Kidney epithelial cell (primary cell): ENCODE results near the gene PLPP7. TPM values are rescaled to one million over a fixed set of nuclear protein-coding genes. Genes with fewer than 3 reads are reported as not detected.

Experiments
- DNase-seq: peaks from one replicate; pipeline ENCODE4 v3.0.0-alpha.2; 2010; ENCODE audit warnings: low read depth
- H3K27me3 ChIP-seq: 2 replicates; pipeline ENCODE4 v1.6.0; 2011; ENCODE audit warnings: low read length; ENCODE audit not compliant: control insufficient read depth, insufficient read depth
- H3K36me3 ChIP-seq: 2 replicates; pipeline ENCODE4 v1.5.1; 2011; ENCODE audit warnings: low read length; ENCODE audit not compliant: control insufficient read depth, insufficient read depth
- H3K4me3 ChIP-seq: 2 replicates; pipeline ENCODE4 v1.5.1; 2011; ENCODE audit warnings: low read depth, mild to moderate bottlenecking, control low read depth, low read length
- total RNA-seq: library from RNA; depleted of rRNA; stranded (reverse); fragments of >200 nt; gene quantifications from 2 replicates; pipeline ENCODE4 v1.2.3, GENCODE V29; 2015
- TF ChIP-seq, protein P1 (sequence below): IDR thresholded peaks from 2 replicates; pipeline ENCODE4 v1.5.1; 2011; ENCODE audit warnings: mild to moderate bottlenecking, moderate library complexity, low read length, control low read depth, inconsistent platforms; ENCODE audit not compliant: insufficient read depth, poor library complexity, severe bottlenecking

Gene PLPP7
- total RNA-seq, 1 donor from 2014 or later, result 4.6 TPM

DNA sequence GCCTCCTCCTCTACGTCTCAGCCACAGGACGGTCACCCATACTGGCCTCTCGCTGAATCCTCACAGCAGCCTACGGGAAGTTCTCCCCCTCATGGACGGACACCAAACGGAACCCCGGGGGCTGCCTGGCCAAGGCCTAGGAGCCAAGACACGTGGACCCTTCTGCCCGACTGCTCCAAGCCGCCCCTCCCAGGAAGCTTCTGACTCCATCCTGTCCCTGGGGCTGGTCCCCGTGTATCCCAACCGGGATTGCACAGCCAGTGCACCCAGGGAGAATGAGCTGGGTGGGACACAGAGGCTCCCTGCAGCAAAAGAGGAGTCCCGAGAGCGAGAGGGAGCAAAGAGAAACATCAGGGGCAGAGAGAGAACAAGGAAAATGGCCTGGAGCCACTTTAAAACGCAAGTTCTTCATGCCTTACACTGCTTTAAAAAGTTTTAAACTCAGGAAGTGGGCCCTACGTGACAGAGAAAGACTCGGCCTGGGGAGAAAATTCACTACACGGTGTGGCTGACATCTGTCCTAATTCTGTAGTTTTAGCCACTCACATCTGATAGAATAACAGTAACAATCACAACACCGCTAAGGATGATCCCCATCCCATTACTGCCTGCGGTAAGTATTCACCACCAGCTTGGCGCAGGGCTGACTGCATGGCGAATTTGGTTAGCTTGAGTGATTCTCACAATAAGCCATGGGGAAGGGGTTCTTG is 16.2 kb upstream of the PLPP7 start:
- no peak overlapping the region for H3K4me3 ChIP-seq

DNA sequence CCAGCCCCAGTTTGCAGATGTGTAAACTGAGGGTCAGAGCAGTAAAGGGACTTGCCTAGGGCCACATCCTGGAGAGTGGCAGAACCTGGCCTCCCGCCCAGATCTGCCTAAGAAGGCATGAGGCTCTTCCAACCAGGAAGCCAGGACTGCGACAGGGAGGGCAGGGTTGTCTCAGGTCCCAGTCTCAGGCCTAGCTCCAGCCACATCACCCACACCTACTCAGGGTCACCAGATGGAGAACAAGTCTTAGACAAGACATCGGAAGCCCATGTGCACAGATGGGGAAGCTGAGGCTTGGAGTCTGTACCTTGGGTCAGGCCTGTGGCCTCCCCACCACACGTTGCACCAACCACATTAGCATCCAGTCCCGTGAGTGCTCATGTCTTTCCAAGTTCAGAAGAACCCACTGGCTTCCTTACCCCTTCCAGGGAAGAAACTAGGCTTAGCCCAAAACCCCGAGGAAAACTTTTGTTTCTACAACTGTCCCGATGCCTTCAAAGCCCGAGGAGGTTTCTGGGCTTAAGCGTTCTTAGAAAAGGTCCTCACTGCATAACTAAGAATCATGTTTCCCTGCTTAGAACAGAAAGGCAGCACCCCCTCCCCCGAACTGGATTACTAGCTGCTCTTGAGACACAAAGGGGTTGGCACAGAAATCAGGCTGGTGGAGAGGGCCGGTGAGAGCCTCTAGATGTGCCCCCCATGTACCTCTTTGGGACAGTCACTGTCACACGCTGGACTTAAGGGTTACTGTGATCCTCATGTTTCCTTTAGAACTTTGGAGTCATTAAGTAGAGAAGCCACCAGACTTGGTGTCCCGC is 15.5 kb upstream of the PLPP7 start:
- H3K27me3 ChIP-seq, result peaks cover 24% of the 10 kb centered on the region
- no peaks in the 10 kb centered on the region for H3K36me3 ChIP-seq
- H3K4me3 ChIP-seq, result no peak overlapping the region
- no peak for DNase-seq
- TF ChIP-seq, protein P1, sequence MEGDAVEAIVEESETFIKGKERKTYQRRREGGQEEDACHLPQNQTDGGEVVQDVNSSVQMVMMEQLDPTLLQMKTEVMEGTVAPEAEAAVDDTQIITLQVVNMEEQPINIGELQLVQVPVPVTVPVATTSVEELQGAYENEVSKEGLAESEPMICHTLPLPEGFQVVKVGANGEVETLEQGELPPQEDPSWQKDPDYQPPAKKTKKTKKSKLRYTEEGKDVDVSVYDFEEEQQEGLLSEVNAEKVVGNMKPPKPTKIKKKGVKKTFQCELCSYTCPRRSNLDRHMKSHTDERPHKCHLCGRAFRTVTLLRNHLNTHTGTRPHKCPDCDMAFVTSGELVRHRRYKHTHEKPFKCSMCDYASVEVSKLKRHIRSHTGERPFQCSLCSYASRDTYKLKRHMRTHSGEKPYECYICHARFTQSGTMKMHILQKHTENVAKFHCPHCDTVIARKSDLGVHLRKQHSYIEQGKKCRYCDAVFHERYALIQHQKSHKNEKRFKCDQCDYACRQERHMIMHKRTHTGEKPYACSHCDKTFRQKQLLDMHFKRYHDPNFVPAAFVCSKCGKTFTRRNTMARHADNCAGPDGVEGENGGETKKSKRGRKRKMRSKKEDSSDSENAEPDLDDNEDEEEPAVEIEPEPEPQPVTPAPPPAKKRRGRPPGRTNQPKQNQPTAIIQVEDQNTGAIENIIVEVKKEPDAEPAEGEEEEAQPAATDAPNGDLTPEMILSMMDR, result no peak

More for the DNA sequence above, 16.2 kb upstream of the PLPP7 start:
- no peak for DNase-seq
- TF ChIP-seq, protein P1, result no peak
- Histone ChIP-seq H3K27me3 (peaks cover 22% of the 10 kb centered on the region), H3K36me3 (no peaks in the 10 kb centered on the region)

DNA sequence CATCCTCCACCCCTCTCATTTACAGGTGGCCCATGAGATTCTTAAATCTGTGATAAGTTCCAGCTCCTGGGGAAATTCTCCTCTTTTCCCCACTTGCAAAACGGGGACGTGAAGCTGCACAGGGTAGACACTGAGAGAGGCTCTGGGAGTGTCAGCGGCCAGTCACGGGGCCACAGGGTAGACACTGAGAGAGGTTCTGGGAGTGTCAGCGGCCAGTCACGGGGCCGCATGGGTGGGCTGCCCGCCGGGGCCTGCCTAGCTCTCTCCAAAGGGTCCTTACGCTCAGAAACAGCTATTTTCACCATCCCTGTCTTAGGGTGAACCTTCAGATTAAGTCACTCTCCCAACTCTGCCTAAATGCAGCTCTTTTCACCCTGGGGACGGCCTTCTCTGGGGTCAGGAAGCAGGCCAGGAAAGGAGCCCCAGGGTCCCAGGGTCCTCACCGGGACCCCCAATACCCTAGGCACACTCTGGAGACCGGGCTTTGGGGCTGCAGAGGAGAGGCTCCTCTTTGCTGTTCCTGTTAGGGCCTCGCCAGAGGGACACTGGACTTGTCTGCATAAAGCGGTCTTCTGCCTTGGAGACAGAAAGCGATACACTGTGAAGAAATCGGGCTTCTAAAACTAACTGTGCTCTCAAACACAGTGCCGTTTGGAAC is 14.7 kb upstream of the PLPP7 start:
- no peak for DNase-seq
- Histone ChIP-seq H3K27me3 (peaks cover 28% of the 10 kb centered on the region), H3K36me3 (no peaks in the 10 kb centered on the region), H3K4me3 (no peak overlapping the region)
- TF ChIP-seq, protein P1, result no peak

DNA sequence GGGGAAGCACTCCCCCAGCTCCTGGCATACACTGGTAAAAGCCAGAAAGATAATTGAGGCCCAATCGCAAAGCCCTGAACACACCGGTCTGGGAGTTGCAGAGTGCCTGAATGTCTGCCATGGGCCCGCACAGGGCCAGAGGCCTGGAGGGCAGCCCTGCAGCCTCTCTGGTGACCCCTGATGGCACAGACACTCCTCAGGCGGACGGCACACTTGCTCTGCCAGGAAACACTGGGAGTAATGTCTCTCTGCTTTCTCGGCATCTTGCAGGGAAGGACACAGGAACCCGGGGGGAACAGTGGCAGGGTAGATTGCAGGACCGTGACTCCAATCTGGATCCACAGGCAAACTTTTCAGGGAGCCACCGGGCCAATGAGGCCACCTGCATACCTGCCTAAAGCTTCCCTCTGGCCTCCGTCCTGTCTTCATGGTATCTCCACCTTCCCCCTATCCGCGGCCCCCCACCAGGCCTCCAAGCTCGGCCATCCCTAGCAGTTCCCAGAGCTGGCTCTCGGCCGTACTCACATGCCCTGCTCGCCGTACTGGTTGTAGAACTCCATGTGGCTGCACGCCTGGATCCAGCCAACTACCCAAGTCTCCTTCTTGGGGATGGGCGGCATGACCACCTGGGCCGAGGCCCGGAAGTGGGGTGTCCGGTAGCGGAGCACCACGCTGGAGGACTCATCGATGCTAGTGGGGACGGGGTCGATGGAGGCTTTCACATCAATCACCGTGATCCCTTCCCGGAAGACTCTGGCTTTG is 14.0 kb upstream of the PLPP7 start:
- no peak overlapping the region for H3K4me3 ChIP-seq
- H3K27me3 ChIP-seq, result peaks cover 33% of the 10 kb centered on the region
- DNase-seq, result no peak
- no peaks in the 10 kb centered on the region for H3K36me3 ChIP-seq
- TF ChIP-seq, protein P1, result no peak

DNA sequence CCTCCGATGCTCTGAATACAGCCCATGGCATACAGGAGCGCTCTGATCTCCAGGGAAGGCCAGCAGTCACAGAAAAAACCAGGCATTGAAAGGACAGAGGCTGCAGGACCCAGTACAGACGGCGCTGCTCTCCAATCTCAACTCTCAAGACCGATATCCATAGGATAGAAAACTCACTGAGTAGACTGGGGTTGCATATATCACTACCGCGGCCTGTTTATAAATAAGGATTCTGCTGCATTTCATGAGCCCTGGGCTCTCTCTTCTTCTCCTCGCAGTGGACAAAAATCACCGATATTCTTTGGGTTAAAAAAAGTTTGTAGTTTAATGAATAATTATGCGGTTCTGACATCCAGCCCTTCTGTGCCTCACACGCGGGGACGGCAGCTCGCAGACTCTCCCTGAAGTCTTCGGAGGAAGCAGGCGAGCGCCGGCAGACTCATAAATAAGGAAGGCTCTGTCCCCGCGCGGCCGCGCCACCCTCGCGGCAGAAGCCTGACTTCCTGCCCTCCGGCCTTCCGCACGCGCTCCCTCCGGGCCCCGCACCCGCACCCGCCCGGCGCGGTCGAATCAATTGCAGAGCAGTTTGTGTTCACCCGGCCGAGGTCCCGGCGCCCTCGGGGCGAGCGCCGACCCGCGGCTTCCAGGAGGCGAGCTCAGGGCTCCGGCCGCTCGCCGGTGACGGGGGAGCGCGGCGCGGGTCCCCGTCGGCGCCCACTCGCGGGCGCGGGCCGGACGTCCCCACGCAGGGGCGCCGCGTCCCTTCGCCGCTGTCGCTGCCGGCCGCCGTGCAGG is 13.2 kb upstream of the PLPP7 start, which contains the start of gene FAM78A:
FAM78A (minus strand) TSS at position 417 of the 795 bp plus-strand sequence; CDS start at position 86, 331 bp downstream.
- H3K4me3 ChIP-seq, result peak within 1 kb of the TSS; percentile 35
- H3K36me3 ChIP-seq, result no peaks in the 10 kb centered on the region
- TF ChIP-seq, protein P1, result no peak
- DNase-seq, result no peak
- peaks cover 36% of the 10 kb centered on the region for H3K27me3 ChIP-seq
